HG03342 (cell line): ENCODE results near the gene SIAH3.

Experiments used
- ATAC-seq: cut with Tn5 transposase; IDR thresholded peaks from one replicate; pipeline ENCODE4 v1.9.1; 2021; ENCODE audit warnings: mild to moderate bottlenecking, moderate library complexity; ENCODE audit not compliant: unreplicated experiment

Gene SIAH3

GRCh38 chr13:45748941-45749759 is 102.4 kb downstream of the SIAH3 start:
- ATAC-seq: no peak

- ATAC-seq: no peak
Measured at GRCh38 chr13:45747071-45747470, 104.5 kb downstream of the SIAH3 start.

GRCh38 chr13:45744979-45745378 is 106.6 kb downstream of the SIAH3 start:
- ATAC-seq: no peak

- ATAC-seq: no peak
Measured at GRCh38 chr13:45742985-45743384, 108.6 kb downstream of the SIAH3 start.

GRCh38 chr13:45737571-45738017 is 114.0 kb downstream of the SIAH3 start:
- ATAC-seq: no peak

- no peak for ATAC-seq
Measured at GRCh38 chr13:45733361-45733760, 118.2 kb downstream of the SIAH3 start.

GRCh38 chr13:45732916-45733315 is 118.6 kb downstream of the SIAH3 start:
- no peak for ATAC-seq

GRCh38 chr13:45731455-45731854 is 120.1 kb downstream of the SIAH3 start:
- no peak for ATAC-seq

- ATAC-seq: no peak
Measured at GRCh38 chr13:45728759-45729158, 122.8 kb downstream of the SIAH3 start.
